GM18873 (cell line): ENCODE measurements around the gene TRIM8.
"Not testable (repeated sequence)": the region's sequence is repeated elsewhere in the genome, so short reads cannot be mapped to it uniquely, and the experiment has no call there.

Experiments
- ATAC-seq: cut with Tn5 transposase; IDR thresholded peaks from one replicate; pipeline ENCODE4 v1.9.1; 2021; ENCODE audit warnings: mild to moderate bottlenecking, moderate library complexity, moderate number of reproducible peaks; ENCODE audit not compliant: unreplicated experiment, low FRiP score

Gene TRIM8

GRCh38 chr10:102667411-102667810 lies 23.1 kb downstream of the TRIM8 start:
- ATAC-seq = not testable (repeated sequence)

GRCh38 chr10:102668326-102669107 lies 24.2 kb downstream of the TRIM8 start:
- ATAC-seq = no peak

- ATAC-seq = no peak
These were observed 25.2 kb downstream of the TRIM8 start for GRCh38 chr10:102669206-102670064.

GRCh38 chr10:102670065-102670670 lies 25.9 kb downstream of the TRIM8 start:
- no peak for ATAC-seq

GRCh38 chr10:102670871-102671434 lies 26.7 kb downstream of the TRIM8 start:
- ATAC-seq = no peak

GRCh38 chr10:102673236-102673818 lies 29.0 kb downstream of the TRIM8 start:
- no peak for ATAC-seq

- no peak for ATAC-seq
These were observed 29.7 kb downstream of the TRIM8 start for GRCh38 chr10:102673819-102674511.

GRCh38 chr10:102674566-102674965 lies 30.3 kb downstream of the TRIM8 start:
- ATAC-seq = no peak

- no peak for ATAC-seq
These were observed 30.9 kb downstream of the TRIM8 start for GRCh38 chr10:102675011-102675665.

GRCh38 chr10:102675666-102676533 lies 31.6 kb downstream of the TRIM8 start:
- no peak for ATAC-seq

GRCh38 chr10:102676534-102677315 lies 32.4 kb downstream of the TRIM8 start:
- no peak for ATAC-seq

- no peak for ATAC-seq
These were observed 33.2 kb downstream of the TRIM8 start for GRCh38 chr10:102677331-102678067.

GRCh38 chr10:102678068-102678400 lies 33.8 kb downstream of the TRIM8 start:
- ATAC-seq = no peak

- no peak for ATAC-seq
These were observed 34.6 kb downstream of the TRIM8 start for GRCh38 chr10:102678842-102679289.

GRCh38 chr10:102679596-102679995 lies 35.3 kb downstream of the TRIM8 start:
- no peak for ATAC-seq

- no peak for ATAC-seq
These were observed 37.4 kb downstream of the TRIM8 start for GRCh38 chr10:102681696-102682095.

GRCh38 chr10:102682416-102682815 lies 38.1 kb downstream of the TRIM8 start:
- no peak for ATAC-seq
